SK-N-SH treated with all-trans-retinoic acid at 6 μM for 48 hours (cell line): ENCODE measurements around the gene USHBP1.

ENCODE experiments used
- ATAC-seq: fragments of 200-7000 bp; cut with Tn5 transposase; 3 replicates; pipeline ENCODE4 v1.9.1; 2020; ENCODE audit warnings: mild to moderate bottlenecking, moderate library complexity
- BACH2 ChIP-seq: fragments of 250-450 bp; sonication (Bioruptor Pico); IDR thresholded peaks from 2 replicates; pipeline ENCODE4 v1.9.0; 2021; ENCODE audit warnings: mild to moderate bottlenecking, borderline replicate concordance
- CSDC2 ChIP-seq: fragments of 250-450 bp; sonication (Bioruptor Pico); IDR thresholded peaks from 2 replicates; pipeline ENCODE4 v1.5.0; 2020; ENCODE audit warnings: mild to moderate bottlenecking, moderate library complexity
- CSRNP3 ChIP-seq: fragments of 250-450 bp; sonication (Bioruptor Pico); IDR thresholded peaks from 2 replicates; pipeline ENCODE4 v1.5.1; 2021; ENCODE audit warnings: mild to moderate bottlenecking, moderate library complexity
- GLIS3 ChIP-seq: fragments of 250-450 bp; sonication (Bioruptor Pico); IDR thresholded peaks from 2 replicates; pipeline ENCODE4 v1.5.0; 2020; ENCODE audit warnings: mild to moderate bottlenecking, moderate library complexity
- OSR1 ChIP-seq: fragments of 250-450 bp; sonication (Bioruptor Pico); IDR thresholded peaks from 2 replicates; pipeline ENCODE4 v1.8.0; 2022; ENCODE audit warnings: moderate library complexity, mild to moderate bottlenecking, inconsistent platforms
- PATZ1 ChIP-seq: fragments of 250-450 bp; sonication (Bioruptor Pico); IDR thresholded peaks from 2 replicates; pipeline ENCODE4 v1.8.0; 2020; ENCODE audit warnings: mild to moderate bottlenecking, moderate library complexity, borderline replicate concordance
- RARB ChIP-seq: fragments of 250-450 bp; sonication (Bioruptor Pico); IDR thresholded peaks from 2 replicates; pipeline ENCODE4 v1.8.0; 2021; ENCODE audit warnings: mild to moderate bottlenecking, moderate library complexity
- SNAI2 ChIP-seq: fragments of 250-450 bp; sonication (Bioruptor Pico); IDR thresholded peaks from 2 replicates; pipeline ENCODE4 v1.5.0; 2020; ENCODE audit warnings: mild to moderate bottlenecking, moderate library complexity
- TCF4 ChIP-seq: fragments of 250-450 bp; sonication (Bioruptor Pico); IDR thresholded peaks from 2 replicates; pipeline ENCODE4 v1.8.0; 2021; ENCODE audit warnings: mild to moderate bottlenecking, moderate library complexity, borderline replicate concordance
- ZC3H10 ChIP-seq: fragments of 250-450 bp; sonication (Bioruptor Pico); IDR thresholded peaks from 2 replicates; pipeline ENCODE4 v1.5.1; 2021; ENCODE audit warnings: mild to moderate bottlenecking, moderate library complexity
- ZFP3 ChIP-seq: fragments of 250-450 bp; sonication (Bioruptor Pico); IDR thresholded peaks from 2 replicates; pipeline ENCODE4 v1.5.0; 2020; ENCODE audit warnings: mild to moderate bottlenecking, moderate library complexity
- ZFP30 ChIP-seq: fragments of 450-650 bp; formaldehyde crosslinking; IDR thresholded peaks from 2 replicates; pipeline ENCODE4 v1.5.0; 2022; ENCODE audit warnings: mild to moderate bottlenecking, moderate library complexity
- ZNF565 ChIP-seq: fragments of 450-650 bp; formaldehyde crosslinking; conservative IDR thresholded peaks from 2 replicates; pipeline ENCODE4 v1.5.0; 2020; ENCODE audit warnings: low read depth, mild to moderate bottlenecking, moderate library complexity
- ZNF70 ChIP-seq: fragments of 450-650 bp; formaldehyde crosslinking; IDR thresholded peaks from 2 replicates; pipeline ENCODE4 v1.5.0; 2020; ENCODE audit warnings: mild to moderate bottlenecking, moderate library complexity
- ZNF8 ChIP-seq: fragments of 450-650 bp; formaldehyde crosslinking; IDR thresholded peaks from 2 replicates; pipeline ENCODE4 v1.5.0; 2020; ENCODE audit warnings: mild to moderate bottlenecking, moderate library complexity
- TF ChIP-seq, protein P1 (sequence below): fragments of 250-450 bp; sonication (Bioruptor Pico); IDR thresholded peaks from 2 replicates; pipeline ENCODE4 v1.8.0; 2021; ENCODE audit warnings: low read depth, mild to moderate bottlenecking, moderate library complexity, borderline replicate concordance
- TF ChIP-seq, protein P2 (sequence below): fragments of 250-450 bp; sonication (Bioruptor Pico); IDR thresholded peaks from 2 replicates; pipeline ENCODE4 v1.5.0; 2020; ENCODE audit warnings: mild to moderate bottlenecking, moderate library complexity

The USHBP1 gene

GRCh38 chr19:17242431-17243208 is 21.9 kb downstream of the USHBP1 start:
- TF ChIP-seq BACH2 (CRISPR knock-in tag) (no peak), ZC3H10 (no peak), CSDC2 (CRISPR knock-in tag) (no peak), CSRNP3 (CRISPR knock-in tag) (no peak)

GRCh38 chr19:17240826-17241399 is 23.6 kb downstream of the USHBP1 start:
- ATAC-seq, result no peak
- no peak for TF ChIP-seq CSDC2 (CRISPR knock-in tag)
- TF ChIP-seq ZFP3 (CRISPR knock-in tag), result peak; percentile 99

More at GRCh38 chr19:17242431-17243208, 21.9 kb downstream of the USHBP1 start:
- ATAC-seq, result no peak

- ATAC-seq, result no peak
- TF ChIP-seq RARB (CRISPR knock-in tag), result no peak
- TF ChIP-seq PATZ1, result no peak
- TF ChIP-seq ZFP3 (CRISPR knock-in tag), result no peak
- no peak for TF ChIP-seq GLIS3 (CRISPR knock-in tag)
- no peak for TF ChIP-seq ZFP30 (CRISPR knock-in tag)
- no peak for TF ChIP-seq ZNF8
- no peak for TF ChIP-seq ZC3H10
- TF ChIP-seq, protein P1, sequence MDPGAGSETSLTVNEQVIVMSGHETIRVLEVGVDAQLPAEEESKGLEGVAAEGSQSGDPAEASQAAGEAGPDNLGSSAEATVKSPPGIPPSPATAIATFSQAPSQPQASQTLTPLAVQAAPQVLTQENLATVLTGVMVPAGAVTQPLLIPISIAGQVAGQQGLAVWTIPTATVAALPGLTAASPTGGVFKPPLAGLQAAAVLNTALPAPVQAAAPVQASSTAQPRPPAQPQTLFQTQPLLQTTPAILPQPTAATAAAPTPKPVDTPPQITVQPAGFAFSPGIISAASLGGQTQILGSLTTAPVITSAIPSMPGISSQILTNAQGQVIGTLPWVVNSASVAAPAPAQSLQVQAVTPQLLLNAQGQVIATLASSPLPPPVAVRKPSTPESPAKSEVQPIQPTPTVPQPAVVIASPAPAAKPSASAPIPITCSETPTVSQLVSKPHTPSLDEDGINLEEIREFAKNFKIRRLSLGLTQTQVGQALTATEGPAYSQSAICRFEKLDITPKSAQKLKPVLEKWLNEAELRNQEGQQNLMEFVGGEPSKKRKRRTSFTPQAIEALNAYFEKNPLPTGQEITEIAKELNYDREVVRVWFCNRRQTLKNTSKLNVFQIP (CRISPR knock-in tag), result no peak
- no peak for TF ChIP-seq OSR1 (CRISPR knock-in tag)
- TF ChIP-seq BACH2 (CRISPR knock-in tag), result no peak
- no peak for TF ChIP-seq ZNF565 (CRISPR knock-in tag)
- TF ChIP-seq TCF4 (CRISPR knock-in tag), result no peak
- TF ChIP-seq, protein P2, sequence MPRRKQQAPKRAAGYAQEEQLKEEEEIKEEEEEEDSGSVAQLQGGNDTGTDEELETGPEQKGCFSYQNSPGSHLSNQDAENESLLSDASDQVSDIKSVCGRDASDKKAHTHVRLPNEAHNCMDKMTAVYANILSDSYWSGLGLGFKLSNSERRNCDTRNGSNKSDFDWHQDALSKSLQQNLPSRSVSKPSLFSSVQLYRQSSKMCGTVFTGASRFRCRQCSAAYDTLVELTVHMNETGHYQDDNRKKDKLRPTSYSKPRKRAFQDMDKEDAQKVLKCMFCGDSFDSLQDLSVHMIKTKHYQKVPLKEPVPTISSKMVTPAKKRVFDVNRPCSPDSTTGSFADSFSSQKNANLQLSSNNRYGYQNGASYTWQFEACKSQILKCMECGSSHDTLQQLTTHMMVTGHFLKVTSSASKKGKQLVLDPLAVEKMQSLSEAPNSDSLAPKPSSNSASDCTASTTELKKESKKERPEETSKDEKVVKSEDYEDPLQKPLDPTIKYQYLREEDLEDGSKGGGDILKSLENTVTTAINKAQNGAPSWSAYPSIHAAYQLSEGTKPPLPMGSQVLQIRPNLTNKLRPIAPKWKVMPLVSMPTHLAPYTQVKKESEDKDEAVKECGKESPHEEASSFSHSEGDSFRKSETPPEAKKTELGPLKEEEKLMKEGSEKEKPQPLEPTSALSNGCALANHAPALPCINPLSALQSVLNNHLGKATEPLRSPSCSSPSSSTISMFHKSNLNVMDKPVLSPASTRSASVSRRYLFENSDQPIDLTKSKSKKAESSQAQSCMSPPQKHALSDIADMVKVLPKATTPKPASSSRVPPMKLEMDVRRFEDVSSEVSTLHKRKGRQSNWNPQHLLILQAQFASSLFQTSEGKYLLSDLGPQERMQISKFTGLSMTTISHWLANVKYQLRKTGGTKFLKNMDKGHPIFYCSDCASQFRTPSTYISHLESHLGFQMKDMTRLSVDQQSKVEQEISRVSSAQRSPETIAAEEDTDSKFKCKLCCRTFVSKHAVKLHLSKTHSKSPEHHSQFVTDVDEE (CRISPR knock-in tag), result no peak
- TF ChIP-seq SNAI2 (CRISPR knock-in tag), result no peak
- no peak for TF ChIP-seq CSRNP3 (CRISPR knock-in tag)
- no peak for TF ChIP-seq ZNF70
These were observed 24.3 kb downstream of the USHBP1 start for GRCh38 chr19:17240062-17240752.
